Myocyte (in vitro differentiated cells): ENCODE measurements around the gene EFCAB10. TPM values are rescaled to one million over a fixed set of nuclear protein-coding genes. Genes with fewer than 3 reads are reported as not detected.
"Not testable (repeated sequence)": the region's sequence is repeated elsewhere in the genome, so short reads cannot be mapped to it uniquely, and the experiment has no call there.

Experiments used
- DNase-seq: peaks from one replicate; pipeline ENCODE4 v3.0.0-alpha.2; 2012; ENCODE audit warnings: low read depth
- total RNA-seq: library from RNA; depleted of rRNA; stranded (reverse); fragments of >200 nt; gene quantifications from 2 replicates; pipeline ENCODE4 v1.2.3, GENCODE V29; 2014

The EFCAB10 gene
- total RNA-seq, 1 donor from 2014 or later = not detected

DNA sequence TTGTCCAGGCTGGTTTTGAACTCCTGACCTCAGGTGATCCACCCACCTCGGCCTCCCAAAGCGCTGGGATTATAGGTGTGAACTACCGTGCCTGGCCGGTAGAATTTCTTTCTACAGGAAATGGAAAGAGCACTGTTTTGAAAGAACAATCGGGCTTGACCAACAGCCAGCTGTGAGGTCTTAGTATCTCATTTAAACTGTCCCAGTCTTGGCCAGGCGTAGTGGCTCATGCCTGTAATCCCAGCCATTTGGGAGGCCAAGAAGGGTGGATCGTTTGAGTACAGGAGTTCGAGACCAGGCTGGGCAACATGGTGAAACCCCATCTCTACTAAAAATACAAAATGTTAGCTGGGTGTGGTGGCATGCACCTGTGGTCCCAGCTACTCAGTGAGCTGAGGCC is 17.8 kb upstream of the EFCAB10 start:
- not testable (repeated sequence) for DNase-seq

DNA sequence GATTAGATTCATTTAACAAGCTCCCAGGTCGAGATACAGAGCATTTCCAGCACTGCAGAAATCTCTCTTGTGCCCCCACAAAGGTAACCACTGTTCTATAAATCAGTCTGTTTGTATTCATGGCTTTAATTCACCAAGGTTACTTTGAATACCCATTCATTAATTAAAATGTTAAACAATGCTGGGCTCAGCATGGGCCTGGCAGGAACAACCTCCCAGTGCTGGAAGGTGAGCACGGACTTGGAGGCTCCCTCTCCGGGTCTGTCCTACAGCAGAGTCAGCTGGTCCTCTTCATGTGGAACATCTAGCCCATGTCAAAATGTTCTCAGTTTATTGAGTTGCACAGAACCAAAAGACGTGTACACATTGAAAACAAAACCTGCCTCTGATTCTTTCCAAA is 15.6 kb upstream of the EFCAB10 start:
- DNase-seq = no peak

- DNase-seq = no peak
Observed at GRCh38 chr7:105594034-105594433, 12.7 kb upstream of the EFCAB10 start.

DNA sequence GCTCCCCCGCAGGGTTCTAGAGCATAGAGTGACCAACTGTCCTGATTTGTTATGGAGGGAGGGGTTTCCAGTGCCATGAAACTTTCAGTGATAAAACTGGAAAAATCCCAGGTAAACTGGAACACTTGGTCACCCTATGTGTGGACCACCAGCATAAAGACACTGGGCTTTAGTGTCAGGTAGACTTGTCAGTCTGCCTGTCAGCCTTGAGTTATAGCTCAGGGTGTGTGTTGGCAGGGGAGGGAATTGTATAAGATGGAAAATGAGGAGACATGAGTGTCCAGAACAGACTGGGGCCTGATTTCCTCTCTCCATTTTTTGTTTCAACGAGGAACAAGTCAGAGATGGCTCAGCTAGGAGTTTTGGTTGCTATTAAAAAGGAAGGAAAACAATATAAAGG is 10.2 kb upstream of the EFCAB10 start:
- no peak for DNase-seq

DNA sequence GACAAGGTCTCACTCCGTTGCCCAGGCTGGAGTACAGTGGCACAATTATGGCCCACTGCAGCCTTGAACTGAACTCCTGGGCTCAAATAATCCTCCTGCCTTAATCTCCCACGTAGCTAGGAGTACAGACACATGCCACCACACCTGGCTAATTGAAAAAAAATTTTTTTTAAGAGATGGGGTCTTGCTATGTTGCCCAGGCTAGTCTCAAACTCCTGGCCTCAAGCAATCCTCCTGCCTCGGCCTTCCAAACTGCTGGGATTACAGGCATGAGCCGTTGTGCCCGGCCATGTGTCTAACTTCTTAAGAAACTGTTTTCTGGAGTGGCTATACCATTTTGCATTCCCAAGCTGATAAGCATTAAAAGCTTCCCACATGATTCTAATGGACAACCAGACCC is 9.5 kb upstream of the EFCAB10 start:
- DNase-seq = no peak

DNA sequence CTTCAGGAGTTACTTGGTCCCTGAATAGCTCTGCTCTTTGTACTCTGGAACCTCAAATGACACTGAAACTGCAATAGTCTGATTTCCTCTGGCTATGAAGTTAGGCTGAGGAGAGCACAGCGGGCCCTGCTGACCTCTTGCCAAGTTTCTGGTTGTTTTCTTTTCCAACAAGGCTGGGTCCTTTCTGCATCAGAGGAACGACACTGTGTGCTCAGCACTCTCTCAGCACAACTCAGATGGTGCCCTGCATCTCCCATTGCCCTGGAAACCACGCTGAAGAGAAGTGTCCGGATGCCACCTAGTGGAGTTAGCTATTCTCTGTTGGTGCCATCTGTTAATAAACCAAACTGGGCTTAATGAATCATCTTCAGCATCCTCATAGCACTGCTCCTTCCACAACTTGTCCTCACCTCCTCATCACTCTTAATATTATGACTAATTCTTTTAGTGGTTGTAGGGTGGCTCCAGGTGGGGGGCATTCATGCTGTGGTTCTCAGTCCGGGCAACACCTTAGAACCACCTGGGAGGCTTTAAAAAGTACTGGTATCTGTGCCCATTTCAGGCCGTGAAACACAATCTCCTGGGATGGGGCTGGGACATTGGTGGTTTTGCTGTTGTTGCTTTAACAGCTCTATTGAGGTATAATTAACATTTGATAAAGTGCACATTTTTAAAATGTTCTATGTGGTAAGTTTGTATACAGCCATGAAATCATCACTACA is 8.2 kb upstream of the EFCAB10 start:
- DNase-seq = peak; percentile 93

- no peak for DNase-seq
Observed at GRCh38 chr7:105587909-105588635, 6.8 kb upstream of the EFCAB10 start.

DNA sequence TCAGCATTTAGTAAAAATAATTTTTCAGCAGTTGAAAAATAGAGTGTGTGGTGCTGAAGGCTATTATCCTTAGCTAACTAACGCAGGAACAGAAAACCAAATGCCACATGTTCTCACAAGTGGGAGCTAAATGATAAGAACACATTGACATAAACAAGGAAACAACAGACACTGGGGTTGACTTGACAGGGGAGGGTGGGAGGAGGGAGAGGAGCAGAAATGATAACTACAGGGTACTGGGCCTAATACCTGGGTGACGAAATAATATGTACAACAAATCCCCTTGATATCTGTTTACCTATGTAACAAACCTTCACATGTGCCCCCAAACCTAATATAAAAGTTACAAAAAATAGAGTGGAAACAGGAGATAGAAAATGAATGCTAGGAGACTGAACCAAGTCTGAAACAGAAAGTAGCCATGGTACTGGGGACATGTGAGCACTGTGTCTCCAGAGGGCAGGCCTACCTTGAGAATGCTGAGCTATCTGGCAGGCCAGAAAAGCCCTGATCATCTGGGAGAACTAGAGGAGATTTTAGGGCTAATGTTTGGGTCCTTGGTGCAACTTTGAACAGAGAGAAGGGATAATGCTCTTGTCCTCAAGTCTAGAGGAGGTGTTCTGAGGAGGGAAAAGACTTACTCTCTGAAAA is 4.7 kb upstream of the EFCAB10 start:
- DNase-seq = no peak

GRCh38 chr7:105584165-105584564 is 2.9 kb upstream of the EFCAB10 start:
- no peak for DNase-seq

DNA sequence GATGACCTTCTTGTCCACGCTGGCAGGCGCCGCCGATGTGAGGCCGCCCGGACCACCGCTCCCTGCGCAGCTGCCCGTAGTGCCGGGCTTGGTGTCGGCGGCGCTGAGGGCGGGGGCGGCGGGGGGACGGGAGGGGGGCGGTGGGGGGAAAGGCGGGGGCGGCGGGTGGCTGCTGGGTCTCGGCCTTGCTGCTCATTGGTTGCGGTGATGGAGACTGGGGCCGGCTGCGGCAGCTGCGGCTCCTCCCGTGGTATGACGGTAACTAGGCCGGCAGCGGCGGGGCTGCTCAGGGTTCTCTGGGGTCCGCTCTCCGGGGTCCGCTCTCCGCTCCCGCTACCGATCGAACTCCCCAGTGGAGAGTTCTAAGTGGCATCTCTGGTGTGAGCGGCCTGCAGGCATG is 1.8 kb upstream of the EFCAB10 start:
- DNase-seq = no peak

- no peak for DNase-seq
Observed at GRCh38 chr7:105580022-105580740, 1.1 kb downstream of the EFCAB10 start.

DNA sequence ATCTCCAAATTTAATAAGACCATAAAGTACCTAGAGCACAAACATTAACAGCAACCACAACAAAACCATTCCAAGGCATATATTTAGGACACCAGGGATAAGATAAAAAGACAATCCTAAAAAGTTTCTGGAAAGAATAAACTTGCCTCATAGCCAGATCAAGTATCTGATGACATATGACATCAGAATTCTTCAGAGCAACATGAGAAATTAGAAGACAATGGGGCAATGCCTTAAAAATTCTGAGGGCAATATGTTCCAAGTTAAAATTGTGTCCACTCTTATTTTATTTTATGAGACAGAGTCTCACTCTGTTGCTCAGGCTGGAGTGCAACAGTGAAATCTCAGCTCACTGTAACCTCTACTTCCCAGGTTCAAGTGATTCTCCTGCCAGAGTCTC is 2.8 kb downstream of the EFCAB10 start:
- peak; percentile 37 for DNase-seq

DNA sequence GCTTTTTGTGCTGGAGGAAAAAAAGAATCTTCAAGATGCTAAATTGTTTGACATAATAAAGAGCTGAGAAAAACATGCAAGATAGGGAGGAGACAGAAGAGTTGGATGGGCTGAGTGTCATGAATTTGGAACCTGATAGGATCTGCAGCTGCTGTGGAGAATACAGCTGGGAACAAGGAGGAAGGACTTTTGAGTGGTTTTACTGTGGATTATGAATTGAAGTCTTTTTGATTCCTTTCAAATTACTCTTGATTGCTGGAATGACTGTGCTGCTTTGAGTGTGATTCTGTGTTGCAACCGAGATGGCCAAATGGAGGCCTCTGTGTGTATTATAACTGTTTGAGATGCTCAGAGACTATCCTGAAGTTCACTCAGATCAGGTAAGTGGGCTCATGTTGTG is 4.0 kb downstream of the EFCAB10 start:
- peak; percentile 79 for DNase-seq

DNA sequence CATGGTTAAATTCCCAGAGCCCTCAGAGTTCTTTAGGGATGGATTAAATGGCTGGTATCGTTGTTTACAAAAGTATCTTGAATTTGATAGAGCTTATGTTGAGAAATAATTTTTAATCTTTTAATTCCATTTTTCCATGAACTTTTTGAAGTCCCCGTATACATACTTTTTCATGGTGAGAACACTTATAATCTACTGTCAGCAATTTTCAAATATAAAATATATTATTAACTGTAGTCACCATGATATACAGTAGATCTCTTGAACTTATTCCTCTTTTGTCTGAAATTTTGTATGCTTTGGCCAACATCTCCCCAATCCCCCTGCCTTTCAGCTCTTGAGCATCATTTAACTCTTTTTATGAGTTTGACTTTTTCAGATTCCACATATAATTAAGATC is 9.4 kb downstream of the EFCAB10 start:
- no peak for DNase-seq

- no peak for DNase-seq
Observed at GRCh38 chr7:105567821-105568220, 13.5 kb downstream of the EFCAB10 start.

- no peak for DNase-seq
Observed at GRCh38 chr7:105567024-105567423, 14.3 kb downstream of the EFCAB10 start.

DNA sequence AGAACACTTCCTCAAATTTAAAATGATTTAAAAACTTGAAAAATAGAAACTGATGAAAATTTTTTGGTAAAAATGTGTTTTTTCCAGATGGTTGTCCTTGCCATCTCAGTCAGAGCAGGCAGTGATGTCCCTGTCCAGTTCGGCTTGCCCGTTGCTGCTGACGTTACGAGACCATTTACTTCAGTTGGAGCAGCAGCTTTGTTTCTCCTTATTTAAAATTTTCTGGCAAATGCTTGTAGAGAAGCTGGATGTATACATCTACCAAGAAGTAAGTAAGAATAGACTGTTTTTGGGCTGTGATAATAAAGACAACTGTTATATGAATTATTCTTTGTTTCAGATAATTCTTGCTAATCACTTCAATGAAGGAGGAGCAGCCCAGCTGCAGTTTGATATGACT is 16.1 kb downstream of the EFCAB10 start:
- no peak for DNase-seq

- DNase-seq = peak; percentile 30
Observed at GRCh38 chr7:105559926-105560325, 21.4 kb downstream of the EFCAB10 start.

DNA sequence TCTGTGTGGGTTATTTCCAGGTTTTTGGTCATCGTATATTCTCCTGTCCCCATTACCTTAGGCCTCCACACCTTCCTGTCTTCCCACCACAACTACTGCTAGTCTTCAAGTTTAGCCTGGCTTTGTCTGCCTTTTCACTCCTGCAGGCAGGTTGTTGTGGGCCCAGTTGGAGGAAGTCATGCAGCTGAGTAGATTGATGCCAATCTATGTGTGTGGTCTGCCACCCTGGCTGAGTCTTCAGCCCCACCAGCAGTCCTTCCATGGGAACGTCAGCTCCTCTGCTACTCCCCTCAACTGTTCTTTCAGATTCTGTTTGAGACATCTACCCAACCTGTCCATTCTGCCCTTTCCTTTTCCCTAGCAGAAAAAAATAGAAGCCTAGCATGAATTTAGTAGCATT is 43.0 kb downstream of the EFCAB10 start:
- DNase-seq = no peak

- DNase-seq = peak; percentile 5
Observed at GRCh38 chr7:105532709-105533460, 48.4 kb downstream of the EFCAB10 start.
